HUES6 (cell line): ENCODE data around the gene NCR3LG1.

Experiments used
- H3K27ac ChIP-seq: 2 replicates; pipeline ENCODE4 v1.7.0; 2013; ENCODE audit warnings: low read depth, mild to moderate bottlenecking, low read length, inconsistent platforms
- H3K27me3 ChIP-seq: 2 replicates; pipeline ENCODE4 v1.6.1; 2013; ENCODE audit warnings: low read length; ENCODE audit not compliant: control insufficient read depth, insufficient read depth
- H3K36me3 ChIP-seq: 2 replicates; pipeline ENCODE4 v1.6.1; 2013; ENCODE audit warnings: low read length; ENCODE audit not compliant: control insufficient read depth, insufficient read depth
- H3K4me1 ChIP-seq: 2 replicates; pipeline ENCODE4 v1.6.1; 2013; ENCODE audit warnings: low read length; ENCODE audit not compliant: control insufficient read depth, insufficient read depth
- H3K4me3 ChIP-seq: 2 replicates; pipeline ENCODE4 v1.5.1; 2013; ENCODE audit warnings: low read depth, low read length
- H3K9ac ChIP-seq: one replicate; pipeline ENCODE4 v1.6.1; 2013; ENCODE audit warnings: mild to moderate bottlenecking, low read length
- H3K9me3 ChIP-seq: 2 replicates; pipeline ENCODE4 v1.6.1; 2013; ENCODE audit warnings: low read depth, low read length; ENCODE audit not compliant: control insufficient read depth, insufficient read depth

NCR3LG1 gene

DNA sequence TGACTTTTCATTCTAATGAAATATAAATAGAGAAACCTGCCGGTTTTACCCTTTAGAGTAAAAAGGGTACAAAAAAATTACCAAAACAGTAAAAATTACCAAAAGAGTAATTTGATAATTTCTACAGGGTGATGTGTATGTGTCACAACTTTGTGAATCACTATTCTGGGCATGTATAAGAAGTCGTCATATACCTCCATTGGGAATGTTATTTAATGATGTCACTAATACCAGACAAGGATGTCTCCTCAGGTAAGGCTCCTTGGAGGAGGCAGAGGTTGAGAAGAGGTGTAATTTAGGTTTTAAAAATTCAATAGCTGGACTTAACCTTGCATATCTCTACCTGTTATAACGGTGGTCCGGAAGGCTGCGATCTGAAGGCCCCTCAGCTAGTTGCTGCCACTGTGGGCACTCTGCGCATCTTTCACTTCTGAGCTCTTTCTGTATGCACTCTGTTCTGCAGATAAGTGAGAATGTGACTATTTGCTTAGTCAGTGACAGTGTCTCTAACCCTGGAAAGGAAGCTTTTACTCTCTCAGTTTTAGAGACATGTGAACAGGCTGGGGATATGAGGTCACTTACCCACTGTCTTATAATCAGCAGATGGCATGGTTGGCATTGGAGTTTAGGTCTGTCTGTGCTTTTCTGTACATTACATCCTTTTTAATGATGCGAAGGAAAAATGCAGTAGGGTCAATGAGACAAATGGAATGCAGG, 987 bp upstream of the NCR3LG1 start:
- Histone ChIP-seq H3K36me3 (no peaks in the 10 kb centered on the region), H3K4me3 (no peak overlapping the region), H3K4me1 (0 out of 2 replicates have a peak, but pooled peaks cover 14% of the 10 kb centered on the region), H3K27me3 (peaks cover 64% of the 10 kb centered on the region), H3K9me3 (no peaks in the 10 kb centered on the region), H3K9ac (no peak overlapping the region), H3K27ac (no peak overlapping the region)

DNA sequence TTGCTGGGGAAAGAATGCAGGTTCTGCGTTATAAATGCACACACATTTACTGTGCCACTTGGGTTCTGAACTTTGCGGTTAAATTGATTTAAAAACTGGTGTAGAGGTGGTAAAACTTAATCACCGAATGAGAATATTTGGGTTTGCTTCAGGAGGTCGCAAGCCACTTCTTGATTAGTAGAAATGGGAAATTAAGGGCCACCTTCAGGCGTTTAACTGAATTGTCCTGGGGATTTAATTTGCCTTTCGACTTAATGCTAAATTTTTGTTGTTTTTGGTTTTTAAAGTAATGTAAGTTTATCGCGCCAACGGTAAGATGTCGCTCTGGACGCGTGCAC, 459 bp upstream of the NCR3LG1 start:
- Histone ChIP-seq H3K4me3 (peak overlapping the region; percentile 50), H3K9me3 (no peaks in the 10 kb centered on the region), H3K36me3 (no peaks in the 10 kb centered on the region), H3K4me1 (0 out of 2 replicates have a peak, but pooled peaks cover 14% of the 10 kb centered on the region), H3K27ac (no peak overlapping the region), H3K27me3 (peaks cover 64% of the 10 kb centered on the region), H3K9ac (no peak overlapping the region)

DNA sequence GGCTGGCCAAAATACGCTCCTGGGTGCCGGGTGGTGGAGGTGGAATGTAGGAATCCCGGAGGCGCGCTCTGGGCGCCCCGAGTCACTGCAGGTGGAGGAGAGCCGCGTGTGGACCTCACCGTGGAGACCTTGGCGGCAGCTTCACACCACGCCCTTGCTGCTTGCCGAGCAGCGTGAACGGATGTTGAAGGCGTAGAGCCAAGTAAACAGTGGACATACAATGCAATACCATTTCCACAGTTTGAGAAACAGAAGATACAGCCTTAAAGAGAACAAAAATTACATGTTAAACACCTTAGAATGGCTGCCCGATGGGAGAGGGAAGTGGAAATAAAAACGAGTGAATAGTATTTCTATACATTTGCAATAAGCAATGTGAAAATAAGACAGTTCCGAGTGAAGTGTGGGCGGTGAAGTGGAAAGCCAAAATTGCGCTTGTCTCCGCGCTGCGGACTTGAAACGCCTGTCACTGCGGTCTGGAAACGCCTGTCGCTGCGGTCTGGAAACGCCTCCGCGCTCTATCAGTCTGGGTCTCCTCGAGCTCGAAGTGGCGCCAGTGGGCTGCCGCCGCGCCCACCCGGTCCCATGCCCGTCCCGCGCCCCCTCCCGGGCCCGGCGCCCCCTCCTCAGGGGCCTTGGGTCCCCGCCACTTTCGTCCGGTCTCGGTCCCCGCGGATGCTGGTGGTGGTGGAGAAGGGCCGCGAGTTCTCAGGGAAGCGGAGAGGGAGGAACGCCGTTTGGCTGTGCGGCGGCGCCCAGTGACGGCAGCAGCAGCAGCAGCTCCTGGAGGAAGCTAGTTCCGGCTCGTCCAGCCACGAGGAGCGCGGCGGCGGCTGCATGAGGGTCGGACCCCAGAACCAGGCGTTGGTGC, 1.6 kb downstream of the NCR3LG1 start:
- no peaks in the 10 kb centered on the region for H3K9me3 ChIP-seq
- no peaks in the 10 kb centered on the region for H3K36me3 ChIP-seq
- H3K4me1 ChIP-seq: 0 out of 2 replicates have a peak, but pooled peaks cover 14% of the 10 kb centered on the region
- H3K27ac ChIP-seq: no peak overlapping the region
- peaks cover 60% of the 10 kb centered on the region for H3K27me3 ChIP-seq
- H3K4me3 ChIP-seq: peak overlapping the region; percentile 50
- peak overlapping the region; percentile 21 for H3K9ac ChIP-seq

DNA sequence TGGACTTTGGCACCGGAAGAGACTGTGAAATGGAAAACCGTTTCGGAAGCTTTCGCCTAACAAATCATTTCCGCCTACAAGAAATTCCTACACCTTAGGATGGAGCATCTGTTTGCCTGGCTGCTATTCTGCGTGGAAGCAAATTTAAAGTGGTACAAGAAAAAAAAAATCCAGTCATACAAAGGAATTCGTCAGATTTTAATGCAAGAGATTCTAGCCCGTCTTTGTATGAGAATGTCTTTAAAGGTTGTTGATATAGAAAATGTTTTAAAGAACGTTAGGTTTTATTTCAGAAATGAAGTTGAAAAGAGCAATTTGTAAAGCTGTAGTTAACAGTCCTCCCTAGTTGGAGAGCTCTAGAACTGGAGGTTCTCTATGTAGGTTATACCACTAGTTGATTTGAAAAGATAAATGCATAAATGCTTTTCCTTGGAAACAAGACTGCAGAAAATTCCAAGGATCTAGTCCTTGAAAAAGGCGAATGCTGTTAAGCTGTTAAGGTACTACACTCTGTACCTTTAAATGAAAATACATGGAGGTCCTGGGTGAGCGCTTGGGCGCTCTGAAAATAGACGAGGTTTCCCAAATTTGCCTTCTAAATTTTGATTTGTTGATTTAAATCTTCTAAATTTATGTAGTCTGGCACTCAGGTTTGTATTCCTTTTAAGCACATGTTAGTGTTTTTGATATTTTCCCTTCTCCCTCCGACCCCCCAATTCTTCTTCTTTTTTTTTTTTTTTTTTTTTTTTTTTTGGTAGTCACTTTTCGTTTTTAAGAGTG, 2.4 kb downstream of the NCR3LG1 start:
- H3K36me3 ChIP-seq: no peaks in the 10 kb centered on the region
- H3K27ac ChIP-seq: no peak overlapping the region
- H3K4me3 ChIP-seq: peak overlapping the region; percentile 50
- no peaks in the 10 kb centered on the region for H3K9me3 ChIP-seq
- H3K4me1 ChIP-seq: 0 out of 2 replicates have a peak, but pooled peaks cover 14% of the 10 kb centered on the region
- H3K9ac ChIP-seq: peak overlapping the region; percentile 21
- H3K27me3 ChIP-seq: peaks cover 53% of the 10 kb centered on the region

DNA sequence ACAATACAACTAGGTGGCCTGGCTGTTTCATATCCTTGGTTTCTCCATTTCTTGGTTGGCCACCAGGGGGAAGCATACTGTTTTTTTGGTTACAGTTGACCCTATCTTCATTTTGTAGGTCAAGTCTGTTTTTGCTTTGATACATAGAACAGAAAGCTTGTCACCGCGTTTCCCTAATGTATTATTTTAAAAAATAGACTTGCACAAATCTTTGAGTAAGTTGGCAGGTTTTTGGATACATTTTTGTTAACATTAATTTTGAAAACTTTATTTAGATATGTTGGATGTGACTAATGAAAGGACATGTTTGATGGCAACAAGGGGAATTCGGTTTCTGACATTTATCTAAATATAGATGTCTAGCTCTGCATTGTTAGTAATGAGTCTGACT, 3.0 kb downstream of the NCR3LG1 start:
- Histone ChIP-seq H3K4me3 (peak overlapping the region; percentile 50; the same call in 1 of the 2 replicates), H3K9ac (no peak overlapping the region)

DNA sequence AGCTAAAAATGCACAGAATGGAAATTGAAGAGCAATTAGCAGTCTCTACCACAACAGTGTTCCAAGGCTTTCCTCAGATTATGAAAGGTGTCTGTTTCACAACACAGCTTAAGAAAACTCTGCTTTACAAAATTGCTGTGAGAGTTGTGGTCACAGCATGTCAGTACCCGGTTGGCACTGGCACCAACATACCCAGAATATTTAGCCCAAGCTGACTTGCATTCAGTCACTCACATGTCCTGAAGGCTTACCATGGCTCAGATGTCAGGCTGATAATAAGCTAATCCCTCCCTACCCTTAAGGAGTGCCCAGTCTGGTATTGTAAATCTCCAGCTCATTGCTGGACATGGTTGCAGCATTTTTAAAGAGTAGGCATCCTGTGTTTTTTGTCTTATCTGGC, 14.9 kb downstream of the NCR3LG1 start:
- no peaks in the 10 kb centered on the region for H3K36me3 ChIP-seq
- H3K9ac ChIP-seq: no peak overlapping the region
- H3K4me3 ChIP-seq: no peak overlapping the region
- no peaks in the 10 kb centered on the region for H3K4me1 ChIP-seq
- H3K27ac ChIP-seq: no peak overlapping the region
- peaks cover 38% of the 10 kb centered on the region for H3K9me3 ChIP-seq
- H3K27me3 ChIP-seq: no peaks in the 10 kb centered on the region

More for the DNA sequence above, 3.0 kb downstream of the NCR3LG1 start:
- Histone ChIP-seq H3K9me3 (no peaks in the 10 kb centered on the region), H3K4me1 (0 out of 2 replicates have a peak, but pooled peaks cover 14% of the 10 kb centered on the region), H3K27ac (no peak overlapping the region), H3K36me3 (no peaks in the 10 kb centered on the region), H3K27me3 (peaks cover 48% of the 10 kb centered on the region)

DNA sequence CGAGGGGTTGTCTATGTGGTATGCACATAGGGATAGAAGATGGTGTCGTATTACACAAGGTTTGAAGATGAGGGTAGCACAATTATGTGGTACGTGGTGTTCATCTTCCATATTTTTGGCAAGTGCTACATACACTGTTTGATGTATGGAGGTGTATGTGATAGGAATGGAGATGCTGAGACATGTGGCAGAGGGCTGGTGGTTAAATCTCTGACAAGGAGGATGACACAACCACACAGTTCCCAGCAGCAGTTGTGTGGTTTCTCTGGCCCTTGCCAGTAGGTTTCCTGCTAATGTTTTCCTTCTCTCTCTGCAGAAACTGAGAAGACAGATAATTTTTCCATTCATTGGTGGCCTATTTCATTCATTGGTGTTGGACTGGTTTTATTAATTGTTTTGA, 17.0 kb downstream of the NCR3LG1 start:
- Histone ChIP-seq H3K4me3 (no peak overlapping the region), H3K9ac (no peak overlapping the region), H3K27me3 (no peaks in the 10 kb centered on the region), H3K9me3 (peaks cover 58% of the 10 kb centered on the region), H3K36me3 (no peaks in the 10 kb centered on the region), H3K27ac (no peak overlapping the region), H3K4me1 (no peaks in the 10 kb centered on the region)

DNA sequence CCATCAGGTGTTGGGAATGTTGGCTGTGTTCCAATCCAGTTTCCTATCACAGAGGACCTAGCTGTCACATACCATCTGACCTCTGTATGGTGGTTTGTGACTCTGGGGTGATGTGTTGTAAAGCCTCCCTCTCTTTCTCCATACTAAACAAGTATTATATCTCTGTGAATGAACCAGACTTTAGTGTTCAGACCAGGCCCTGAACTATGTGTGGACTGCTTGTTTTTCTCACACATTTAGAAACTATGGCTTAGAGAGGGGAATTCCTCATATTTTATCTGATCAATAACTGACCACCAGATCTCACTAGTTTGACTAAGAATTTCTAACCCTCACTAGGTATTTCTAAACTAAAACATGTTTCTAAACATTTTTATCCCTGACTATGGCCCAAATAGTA, 17.5 kb downstream of the NCR3LG1 start:
- no peaks in the 10 kb centered on the region for H3K4me1 ChIP-seq
- no peak overlapping the region for H3K27ac ChIP-seq
- no peaks in the 10 kb centered on the region for H3K36me3 ChIP-seq
- H3K4me3 ChIP-seq: no peak overlapping the region
- H3K27me3 ChIP-seq: no peaks in the 10 kb centered on the region
- peaks cover 64% of the 10 kb centered on the region for H3K9me3 ChIP-seq
- H3K9ac ChIP-seq: no peak overlapping the region

DNA sequence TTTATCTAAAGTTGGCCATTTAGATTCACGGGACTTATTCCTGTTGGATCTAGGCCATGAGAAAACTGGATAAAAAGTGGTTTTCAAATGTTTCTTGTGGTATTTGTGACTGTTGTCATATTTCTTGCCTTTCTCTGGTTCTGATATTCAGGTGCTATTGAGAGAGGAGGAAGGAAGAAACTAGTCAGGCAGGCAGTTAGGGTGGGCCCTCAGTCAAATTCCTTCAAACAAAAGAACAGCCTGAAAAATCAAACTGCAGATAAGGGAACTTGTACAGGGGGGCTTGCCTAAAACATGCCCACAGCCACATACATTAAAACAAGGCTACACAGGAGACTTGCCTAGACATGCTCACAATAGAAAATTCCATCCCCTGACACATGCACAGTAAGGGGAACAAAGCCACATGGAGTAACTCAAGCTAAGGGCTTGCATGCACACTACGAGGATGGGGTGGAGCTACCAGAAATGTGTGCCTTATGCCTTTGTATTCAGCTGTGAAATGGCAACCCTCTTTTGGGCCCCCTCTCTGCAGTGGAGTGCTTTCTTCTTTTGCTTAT, 18.2 kb downstream of the NCR3LG1 start:
- Histone ChIP-seq H3K4me1 (no peaks in the 10 kb centered on the region), H3K27ac (no peak overlapping the region), H3K36me3 (no peaks in the 10 kb centered on the region), H3K27me3 (no peaks in the 10 kb centered on the region), H3K4me3 (no peak overlapping the region), H3K9ac (no peak overlapping the region), H3K9me3 (peaks cover 71% of the 10 kb centered on the region)

DNA sequence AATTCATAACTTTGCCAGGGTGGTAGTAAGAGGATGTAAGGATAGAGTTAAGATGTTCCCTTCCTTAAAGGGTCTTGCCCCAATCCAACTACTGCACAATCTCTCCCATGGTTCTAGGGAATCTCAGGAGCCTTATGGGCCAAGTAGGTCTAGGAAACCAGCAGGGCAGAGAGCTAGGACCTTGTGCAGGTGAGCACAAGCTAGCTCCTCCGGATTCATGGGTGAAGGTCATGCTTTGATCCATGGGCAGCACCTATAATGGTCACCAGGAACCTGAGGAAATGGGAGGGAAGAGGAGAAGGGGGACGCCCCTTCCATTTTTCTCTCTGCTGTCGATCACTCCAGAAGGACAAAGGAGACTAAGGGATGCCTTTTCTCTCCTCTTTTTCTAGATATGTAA, 20.0 kb downstream of the NCR3LG1 start:
- Histone ChIP-seq H3K27ac (no peak overlapping the region), H3K4me1 (no peaks in the 10 kb centered on the region), H3K9ac (no peak overlapping the region), H3K4me3 (no peak overlapping the region), H3K9me3 (peaks cover 74% of the 10 kb centered on the region), H3K27me3 (no peaks in the 10 kb centered on the region), H3K36me3 (no peaks in the 10 kb centered on the region)
